HepG2 (cell line): Measurements from ENCODE around the gene SLC1A3. TPM values are rescaled to one million over a fixed set of nuclear protein-coding genes. Genes with fewer than 3 reads are reported as not detected.

Experiments
- ATAC-seq: fragments of 200-7000 bp; cut with Tn5 transposase; 3 replicates; pipeline ENCODE4 v1.9.1; 2020; ENCODE audit warnings: mild to moderate bottlenecking, moderate library complexity
- BruUV-seq: library from RNA; stranded (reverse); fragments of 400-500 nt; replicated peaks from 2 replicates; lab custom pipeline; 2021; lab: Mats Ljungman, UMichigan
- CTCF ChIA-PET: fragments of 300-600 bp; formaldehyde crosslinking; extraction: SDS; loops from one replicate; lab custom pipeline; 2021; ENCODE audit warnings: low total read pairs, inconsistent platforms, low intra/inter-chr PET ratio; lab: Yijun Ruan, JAX
- POLR2A ChIA-PET: fragments of 350-600 bp; sonication (Branson Sonifier 250); formaldehyde crosslinking; loops from one replicate; lab custom pipeline; 2020; ENCODE audit warnings: antibody characterized with exemption, inconsistent platforms; lab: Yijun Ruan, JAX
- DNase-seq: peaks from one replicate; pipeline ENCODE4 v3.0.0-alpha.2; 2015; ENCODE audit warnings: low spot score
- FAIRE-seq: peaks from 3 replicates; lab custom pipeline; 2011; peaks lifted over from hg19 to GRCh38; lab: Jason Lieb, UNC
- H2AFZ ChIP-seq: one replicate; pipeline ENCODE4 v1.6.1; 2011; ENCODE audit warnings: low read length, inconsistent platforms
- H3K27ac ChIP-seq: fragments of 300-600 bp; 3 replicates; pipeline ENCODE4 v1.8.0; 2011; ENCODE audit warnings: mixed run types, mild to moderate bottlenecking, mixed read lengths, low read length, inconsistent platforms; ENCODE audit not compliant: insufficient read depth; ENCODE audit errors: extremely low read length
- H3K27me3 ChIP-seq, 2 experiments: fragments of 200-600 bp in 1 of 2; 2 replicates in 1 of 2; 3 replicates in 1 of 2; pipeline versions ENCODE4 v1.6.0 to v1.8.0; 2011; ENCODE audit warnings: low read length in 2 of 2, mild to moderate bottlenecking in 2 of 2, moderate library complexity in 2 of 2, inconsistent platforms in 1 of 2; ENCODE audit not compliant: insufficient read depth in 2 of 2, control insufficient read depth in 1 of 2
- H3K36me3 ChIP-seq, 2 experiments: fragments of 200-600 bp in 1 of 2; replicated peaks in 1 of 2; 2 replicates in 1 of 2; 3 replicates in 1 of 2; pipeline versions ENCODE4 v1.5.1 to v1.8.0; 2011; ENCODE audit warnings: low read length in 2 of 2, inconsistent platforms in 1 of 2; ENCODE audit not compliant: insufficient read depth in 2 of 2, control insufficient read depth in 1 of 2
- H3K4me1 ChIP-seq: 2 replicates; pipeline ENCODE4 v1.5.1; 2012; ENCODE audit warnings: low read length, inconsistent platforms; ENCODE audit not compliant: insufficient read depth
- H3K4me2 ChIP-seq: 2 replicates; pipeline ENCODE4 v1.6.0; 2011; ENCODE audit warnings: low read depth, low read length, inconsistent platforms
- H3K4me3 ChIP-seq, 3 experiments: fragments of 200-600 bp in 1 of 3; sonication (generic), shearing (Covaris generic) in 1 of 3; replicated peaks in 1 of 3; 2 replicates each; pipeline ENCODE4 v1.5.1; 2011 to 2016; ENCODE audit warnings: low read length in 3 of 3, inconsistent platforms in 2 of 3, low read depth in 2 of 3, mild to moderate bottlenecking in 2 of 3, control low read depth in 1 of 3, mixed read lengths in 1 of 3; ENCODE audit not compliant: insufficient read depth in 1 of 3
- H3K79me2 ChIP-seq: one replicate; pipeline ENCODE4 v1.6.1; 2011; ENCODE audit warnings: low read length, inconsistent platforms; ENCODE audit not compliant: insufficient read depth
- H3K9ac ChIP-seq: 2 replicates; pipeline ENCODE4 v1.6.0; 2011; ENCODE audit warnings: mild to moderate bottlenecking, low read depth, low read length, inconsistent platforms; ENCODE audit not compliant: insufficient read depth
- H3K9me3 ChIP-seq: 2 replicates; pipeline ENCODE4 v1.5.1; 2012; ENCODE audit warnings: mild to moderate bottlenecking, low read length
- H4K20me1 ChIP-seq: 2 replicates; pipeline ENCODE4 v1.6.0; 2011; ENCODE audit warnings: inconsistent platforms, mild to moderate bottlenecking, low read length, moderate library complexity; ENCODE audit not compliant: insufficient read depth
- CSRNP1 ChIP-seq: sonication (generic); formaldehyde crosslinking; IDR thresholded peaks from 2 replicates; pipeline ENCODE4 v1.8.1; 2023; ENCODE audit warnings: mild to moderate bottlenecking, missing genetic modification reagents
- DR1 ChIP-seq: sonication (generic); formaldehyde crosslinking; IDR thresholded peaks from 2 replicates; pipeline ENCODE4 v1.8.0; 2021; ENCODE audit warnings: mild to moderate bottlenecking, missing genetic modification reagents, inconsistent platforms
- ERF ChIP-seq: IDR thresholded peaks from 2 replicates; pipeline ENCODE4 v1.6.1; 2018; ENCODE audit warnings: missing biosample characterization, missing genetic modification reagents
- ETV6 ChIP-seq: sonication (generic); formaldehyde crosslinking; conservative IDR thresholded peaks from 2 replicates; pipeline ENCODE4 v1.4.0; 2020; ENCODE audit warnings: missing genetic modification reagents
- HMG20A ChIP-seq: IDR thresholded peaks from 2 replicates; pipeline ENCODE4 v1.6.1; 2016; ENCODE audit warnings: borderline replicate concordance
- KDM6A ChIP-seq: IDR thresholded peaks from 2 replicates; pipeline ENCODE4 v1.6.1; 2016; ENCODE audit warnings: low read depth
- NFIC ChIP-seq: IDR thresholded peaks from 2 replicates; pipeline ENCODE4 v1.6.1; 2012; ENCODE audit warnings: mild to moderate bottlenecking, low read length, inconsistent platforms
- NKX3-1 ChIP-seq: sonication (generic); formaldehyde crosslinking; IDR thresholded peaks from 2 replicates; pipeline ENCODE4 v1.5.0; 2020; ENCODE audit warnings: missing genetic modification reagents
- RBFOX2 ChIP-seq: fragments of 200-400 bp; formaldehyde crosslinking; IDR thresholded peaks from 2 replicates; pipeline ENCODE4 v1.6.1; 2017; ENCODE audit warnings: low read depth, mild to moderate bottlenecking, low read length
- SNAPC4 ChIP-seq: sonication (generic); formaldehyde crosslinking; IDR thresholded peaks from 2 replicates; pipeline ENCODE4 v1.4.0; 2020; ENCODE audit warnings: mild to moderate bottlenecking, missing genetic modification reagents
- SRF ChIP-seq: IDR thresholded peaks from 2 replicates; pipeline ENCODE4 v1.6.1; 2011; ENCODE audit warnings: mild to moderate bottlenecking, low read depth, low read length, moderate library complexity
- ZNF510 ChIP-seq: sonication (generic); formaldehyde crosslinking; IDR thresholded peaks from 2 replicates; pipeline ENCODE4 v1.4.0; 2020; ENCODE audit warnings: low read depth, mild to moderate bottlenecking, missing genetic modification reagents
- WGBS: methylation state at CpG from one replicate; pipeline ENCODE4 v1.1.6; 2017; ENCODE audit warnings: low lambda C conversion rate; 5-methylcytosine and 5-hydroxymethylcytosine counted together
- in situ Hi-C: cut with HindIII; loops from 2 replicates; pipeline ENCODE4 v1.10.0; 2017; ENCODE audit warnings: low pct_unique_long_range_greater_than_20kb; ENCODE audit not compliant: extremely low pct_ligation_motif_present
- intact Hi-C: fragments of 100-400 bp; cut with micrococcal nuclease; formaldehyde crosslinking; loops from one replicate; pipeline ENCODE4 v1.10.0; 2022; ENCODE audit not compliant: unreplicated experiment
- polyA plus RNA-seq, 8 experiments: library from polyadenylated mRNA; depleted of rRNA in 3 of 8; stranded (reverse) in 7 of 8; unstranded in 1 of 8; fragments of >200 nt; fragmentation: Illumina TruSeq in 4 of 8; extraction: Trizol in 4 of 8; gene quantifications; 2 replicates each; pipeline versions ENCODE4 v1.2.1 to v1.2.3, GENCODE V29; 2011 to 2016; ENCODE audit warnings: low read depth in 4 of 8, missing spikeins in 1 of 8, mixed read lengths in 1 of 8; ENCODE audit not compliant: insufficient read depth in 1 of 8
- total RNA-seq, 5 experiments: library from RNA; depleted of rRNA; stranded (reverse); fragments of >200 nt; fragmentation: Illumina TruSeq; extraction: Trizol; gene quantifications; 2 replicates each; pipeline ENCODE4 v1.2.3, GENCODE V29; 2016; ENCODE audit warnings: low read depth in 1 of 5

Gene SLC1A3
- total and polyA plus RNA-seq, 2 of the 13 experiments (the other 11 are each of a cell fraction or from before 2014, with no cell fraction given) = 0.09 TPM; not detected in 1

DNA sequence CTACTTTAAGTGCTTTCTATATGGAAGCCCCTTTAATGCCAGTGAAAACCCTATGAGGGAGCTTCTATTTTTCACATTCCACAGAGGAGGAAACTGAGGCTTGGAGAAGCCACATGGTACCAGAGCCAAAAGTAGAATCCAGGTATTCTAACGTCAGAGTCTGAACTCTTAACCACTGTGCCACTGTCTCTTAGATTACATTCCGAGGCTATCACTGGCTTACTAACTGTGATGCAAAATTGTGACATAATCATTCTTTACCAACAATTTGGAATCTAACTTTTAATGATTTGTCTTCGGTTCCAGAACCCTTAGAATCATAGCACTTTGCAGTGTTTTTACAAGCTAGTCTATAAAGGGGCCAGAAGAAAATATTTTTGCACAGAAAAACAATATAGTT, 59.2 kb downstream of the SLC1A3 start:
- FAIRE-seq = no peak
- H3K4me2 ChIP-seq = no peak overlapping the region
- 0% methylated on average over 3 of the region's 3 CpGs for WGBS
- TF ChIP-seq NFIC (no peak), SRF (no peak), ERF (no peak), RBFOX2 (no peak), ZNF510 (CRISPR knock-in tag) (no peak), HMG20A (CRISPR knock-in tag) (no peak), NKX3-1 (CRISPR knock-in tag) (no peak), DR1 (CRISPR knock-in tag) (no peak), KDM6A (CRISPR knock-in tag) (no peak), CSRNP1 (no peak), SNAPC4 (CRISPR knock-in tag) (no peak), ETV6 (CRISPR knock-in tag) (no peak)
- TF ChIP-seq, all 625 proteins: peak for 0
- Histone ChIP-seq H3K4me1 (no peaks in the 10 kb centered on the region), H3K36me3 (no peaks in the 10 kb centered on the region), H4K20me1 (no peaks in the 10 kb centered on the region), H3K79me2 (no peaks in the 10 kb centered on the region), H3K9ac (no peak overlapping the region), H3K27me3 (no peaks in the 10 kb centered on the region), H2AFZ (no peak overlapping the region), H3K9me3 (no peaks in the 10 kb centered on the region), H3K27ac (no peak overlapping the region), H3K4me3 (no peak overlapping the region)
- CTCF ChIA-PET = no interaction called here
- ATAC-seq (no peak), DNase-seq (no peak)
- in situ Hi-C loops = no loop called here
- POLR2A ChIA-PET = no interaction called here
- intact Hi-C loops = no loop called here
- no TSS peak for BruUV-seq
